Measurements from ENCODE around the gene IL18. TPM values are rescaled to one million over a fixed set of nuclear protein-coding genes. Genes with fewer than 3 reads are reported as not detected.

Gene IL18
- polyA plus RNA-seq, 1 donor from 2014 or later: not detected

- H3F3A ChIP-seq (ENCODE audit: insufficient read depth, low read length, poor library complexity, severe bottlenecking): no peaks in the 10 kb centered on the region
- peak overlapping the region; percentile 19 for H2AFZ ChIP-seq (ENCODE audit: low read depth, low read length)
- no peaks in the 10 kb centered on the region for H3K79me2 ChIP-seq (replicated peaks; ENCODE audit: insufficient read depth, low read length)
- H3K9me3 ChIP-seq (ENCODE audit: low read length): no peaks in the 10 kb centered on the region
- H3K27me3 ChIP-seq (ENCODE audit: insufficient read depth, low read depth, low read length): no peaks in the 10 kb centered on the region
- no peak overlapping the region for H3K4me2 ChIP-seq (ENCODE audit: low read length)
- no peak overlapping the region for H3K9ac ChIP-seq (ENCODE audit: low read length)
- no peak for TF ChIP-seq MXI1 (conservative IDR thresholded peaks at IDR 0.05; ENCODE audit: poor library complexity, severe bottlenecking)
- TF ChIP-seq EZH2 (IDR thresholded peaks at IDR 0.05; ENCODE audit: borderline replicate concordance, insufficient read depth, low read length, poor library complexity, severe bottlenecking): no peak
- no peak for TF ChIP-seq RAD21 (conservative IDR thresholded peaks at IDR 0.05)
- no peak for TF ChIP-seq CTCF (IDR thresholded peaks at IDR 0.05; ENCODE audit: poor library complexity, severe bottlenecking)
- TF ChIP-seq EP300 (conservative IDR thresholded peaks at IDR 0.05; ENCODE audit: poor library complexity, severe bottlenecking): no peak
- TF ChIP-seq SMC3 (conservative IDR thresholded peaks at IDR 0.05; ENCODE audit: poor library complexity): no peak
- TF ChIP-seq POLR2AphosphoS5 (IDR thresholded peaks at IDR 0.05): no peak
- TF ChIP-seq REST (IDR thresholded peaks at IDR 0.05; ENCODE audit: borderline replicate concordance): no peak
- TF ChIP-seq TAF1 (IDR thresholded peaks at IDR 0.05; ENCODE audit: low read depth): no peak
- no peaks in the 10 kb centered on the region for H4K20me1 ChIP-seq (ENCODE audit: insufficient read depth)
- no peaks in the 10 kb centered on the region for H3K36me3 ChIP-seq (ENCODE audit: insufficient read depth, low read length)
- H3K27ac ChIP-seq (ENCODE audit: low read length): no peak overlapping the region
- no peak overlapping the region for H3K4me3 ChIP-seq (ENCODE audit: low read length)
- H3K9me2 ChIP-seq (ENCODE audit: insufficient read depth, low read length): no peaks in the 10 kb centered on the region
Measured at GRCh38 chr11:112176077-112176476, 12.2 kb upstream of the IL18 start.

- H2AFZ ChIP-seq (ENCODE audit: low read depth, low read length): peak overlapping the region; percentile 19
Measured at GRCh38 chr11:112175599-112175952, 11.7 kb upstream of the IL18 start.

More at GRCh38 chr11:112175599-112175952, 11.7 kb upstream of the IL18 start:
- Histone ChIP-seq H3K36me3 (ENCODE audit: insufficient read depth, low read length) (no peaks in the 10 kb centered on the region), H3K9me3 (ENCODE audit: low read length) (no peaks in the 10 kb centered on the region), H3K79me2 (replicated peaks; ENCODE audit: insufficient read depth, low read length) (no peaks in the 10 kb centered on the region), H3F3A (ENCODE audit: insufficient read depth, low read length, poor library complexity, severe bottlenecking) (no peaks in the 10 kb centered on the region), H3K4me2 (ENCODE audit: low read length) (peak overlapping the region; percentile 49), H4K20me1 (ENCODE audit: insufficient read depth) (no peaks in the 10 kb centered on the region), H3K9me2 (ENCODE audit: insufficient read depth, low read length) (no peaks in the 10 kb centered on the region), H3K9ac (ENCODE audit: low read length) (peak overlapping the region; percentile 20), H3K27ac (ENCODE audit: low read length) (no peak overlapping the region), H3K4me3 (ENCODE audit: low read length) (peak overlapping the region; percentile 59), H3K27me3 (ENCODE audit: insufficient read depth, low read depth, low read length) (no peaks in the 10 kb centered on the region)
- TF ChIP-seq RAD21 (conservative IDR thresholded peaks at IDR 0.05) (no peak), MXI1 (conservative IDR thresholded peaks at IDR 0.05; ENCODE audit: poor library complexity, severe bottlenecking) (no peak), SMC3 (conservative IDR thresholded peaks at IDR 0.05; ENCODE audit: poor library complexity) (no peak), EP300 (conservative IDR thresholded peaks at IDR 0.05; ENCODE audit: poor library complexity, severe bottlenecking) (no peak), TAF1 (IDR thresholded peaks at IDR 0.05; ENCODE audit: low read depth) (no peak), EZH2 (IDR thresholded peaks at IDR 0.05; ENCODE audit: borderline replicate concordance, insufficient read depth, low read length, poor library complexity, severe bottlenecking) (no peak), POLR2AphosphoS5 (IDR thresholded peaks at IDR 0.05) (no peak), REST (IDR thresholded peaks at IDR 0.05; ENCODE audit: borderline replicate concordance) (no peak), CTCF (IDR thresholded peaks at IDR 0.05; ENCODE audit: poor library complexity, severe bottlenecking) (no peak)
